SK-N-SH treated with all-trans-retinoic acid at 6 μM for 48 hours (cell line): ENCODE results near the gene SCYL1.

Experiments
- ATAC-seq: fragments of 200-7000 bp; cut with Tn5 transposase; 3 replicates; pipeline ENCODE4 v1.9.1; 2020; ENCODE audit warnings: mild to moderate bottlenecking, moderate library complexity
- ARNTL ChIP-seq: fragments of 450-650 bp; formaldehyde crosslinking; IDR thresholded peaks from 2 replicates; pipeline ENCODE4 v1.5.0; 2020; ENCODE audit warnings: low read depth, mild to moderate bottlenecking, moderate library complexity, borderline replicate concordance
- BACH2 ChIP-seq: fragments of 250-450 bp; sonication (Bioruptor Pico); IDR thresholded peaks from 2 replicates; pipeline ENCODE4 v1.9.0; 2021; ENCODE audit warnings: mild to moderate bottlenecking, borderline replicate concordance
- CSRNP3 ChIP-seq: fragments of 250-450 bp; sonication (Bioruptor Pico); IDR thresholded peaks from 2 replicates; pipeline ENCODE4 v1.5.1; 2021; ENCODE audit warnings: mild to moderate bottlenecking, moderate library complexity
- ESRRG ChIP-seq: fragments of 250-450 bp; sonication (Bioruptor Pico); IDR thresholded peaks from 2 replicates; pipeline ENCODE4 v1.6.1; 2021; ENCODE audit warnings: mild to moderate bottlenecking
- GLIS3 ChIP-seq: fragments of 250-450 bp; sonication (Bioruptor Pico); IDR thresholded peaks from 2 replicates; pipeline ENCODE4 v1.5.0; 2020; ENCODE audit warnings: mild to moderate bottlenecking, moderate library complexity
- ISL1 ChIP-seq: fragments of 250-450 bp; sonication (Bioruptor Pico); IDR thresholded peaks from 2 replicates; pipeline ENCODE4 v2.1.2; 2022; ENCODE audit warnings: mild to moderate bottlenecking, moderate library complexity
- OSR1 ChIP-seq: fragments of 250-450 bp; sonication (Bioruptor Pico); IDR thresholded peaks from 2 replicates; pipeline ENCODE4 v1.8.0; 2022; ENCODE audit warnings: moderate library complexity, mild to moderate bottlenecking, inconsistent platforms
- PATZ1 ChIP-seq: fragments of 250-450 bp; sonication (Bioruptor Pico); IDR thresholded peaks from 2 replicates; pipeline ENCODE4 v1.8.0; 2020; ENCODE audit warnings: mild to moderate bottlenecking, moderate library complexity, borderline replicate concordance
- PPARA ChIP-seq: fragments of 250-450 bp; sonication (Bioruptor Pico); IDR thresholded peaks from 2 replicates; pipeline ENCODE4 v1.5.0; 2020; ENCODE audit warnings: mild to moderate bottlenecking, borderline replicate concordance
- RARB ChIP-seq: fragments of 250-450 bp; sonication (Bioruptor Pico); IDR thresholded peaks from 2 replicates; pipeline ENCODE4 v1.8.0; 2021; ENCODE audit warnings: mild to moderate bottlenecking, moderate library complexity
- SNAI2 ChIP-seq: fragments of 250-450 bp; sonication (Bioruptor Pico); IDR thresholded peaks from 2 replicates; pipeline ENCODE4 v1.5.0; 2020; ENCODE audit warnings: mild to moderate bottlenecking, moderate library complexity
- TOX ChIP-seq: fragments of 250-450 bp; sonication (Bioruptor Pico); IDR thresholded peaks from 2 replicates; pipeline ENCODE4 v1.8.0; 2021; ENCODE audit warnings: mild to moderate bottlenecking, moderate library complexity, borderline replicate concordance
- ZFP3 ChIP-seq: fragments of 250-450 bp; sonication (Bioruptor Pico); IDR thresholded peaks from 2 replicates; pipeline ENCODE4 v1.5.0; 2020; ENCODE audit warnings: mild to moderate bottlenecking, moderate library complexity
- ZNF70 ChIP-seq: fragments of 450-650 bp; formaldehyde crosslinking; IDR thresholded peaks from 2 replicates; pipeline ENCODE4 v1.5.0; 2020; ENCODE audit warnings: mild to moderate bottlenecking, moderate library complexity
- ZNF8 ChIP-seq: fragments of 450-650 bp; formaldehyde crosslinking; IDR thresholded peaks from 2 replicates; pipeline ENCODE4 v1.5.0; 2020; ENCODE audit warnings: mild to moderate bottlenecking, moderate library complexity
- TF ChIP-seq, protein P1 (sequence below): fragments of 250-450 bp; sonication (Bioruptor Pico); IDR thresholded peaks from 2 replicates; pipeline ENCODE4 v1.5.0; 2020; ENCODE audit warnings: mild to moderate bottlenecking, moderate library complexity
- TF ChIP-seq, protein P2 (sequence below): fragments of 250-450 bp; sonication (Bioruptor Pico); IDR thresholded peaks from 2 replicates; pipeline ENCODE4 v1.8.0; 2021; ENCODE audit warnings: low read depth, mild to moderate bottlenecking, moderate library complexity, borderline replicate concordance

Gene SCYL1

GRCh38 chr11:65478388-65479183 lies 46.3 kb upstream of the SCYL1 start:
- TF ChIP-seq, protein P1, sequence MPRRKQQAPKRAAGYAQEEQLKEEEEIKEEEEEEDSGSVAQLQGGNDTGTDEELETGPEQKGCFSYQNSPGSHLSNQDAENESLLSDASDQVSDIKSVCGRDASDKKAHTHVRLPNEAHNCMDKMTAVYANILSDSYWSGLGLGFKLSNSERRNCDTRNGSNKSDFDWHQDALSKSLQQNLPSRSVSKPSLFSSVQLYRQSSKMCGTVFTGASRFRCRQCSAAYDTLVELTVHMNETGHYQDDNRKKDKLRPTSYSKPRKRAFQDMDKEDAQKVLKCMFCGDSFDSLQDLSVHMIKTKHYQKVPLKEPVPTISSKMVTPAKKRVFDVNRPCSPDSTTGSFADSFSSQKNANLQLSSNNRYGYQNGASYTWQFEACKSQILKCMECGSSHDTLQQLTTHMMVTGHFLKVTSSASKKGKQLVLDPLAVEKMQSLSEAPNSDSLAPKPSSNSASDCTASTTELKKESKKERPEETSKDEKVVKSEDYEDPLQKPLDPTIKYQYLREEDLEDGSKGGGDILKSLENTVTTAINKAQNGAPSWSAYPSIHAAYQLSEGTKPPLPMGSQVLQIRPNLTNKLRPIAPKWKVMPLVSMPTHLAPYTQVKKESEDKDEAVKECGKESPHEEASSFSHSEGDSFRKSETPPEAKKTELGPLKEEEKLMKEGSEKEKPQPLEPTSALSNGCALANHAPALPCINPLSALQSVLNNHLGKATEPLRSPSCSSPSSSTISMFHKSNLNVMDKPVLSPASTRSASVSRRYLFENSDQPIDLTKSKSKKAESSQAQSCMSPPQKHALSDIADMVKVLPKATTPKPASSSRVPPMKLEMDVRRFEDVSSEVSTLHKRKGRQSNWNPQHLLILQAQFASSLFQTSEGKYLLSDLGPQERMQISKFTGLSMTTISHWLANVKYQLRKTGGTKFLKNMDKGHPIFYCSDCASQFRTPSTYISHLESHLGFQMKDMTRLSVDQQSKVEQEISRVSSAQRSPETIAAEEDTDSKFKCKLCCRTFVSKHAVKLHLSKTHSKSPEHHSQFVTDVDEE (CRISPR knock-in tag): no peak
- TF ChIP-seq CSRNP3 (CRISPR knock-in tag) (no peak), PATZ1 (CRISPR knock-in tag) (no peak), TOX (CRISPR knock-in tag) (no peak), SNAI2 (CRISPR knock-in tag) (no peak), ZNF70 (no peak), ZNF8 (CRISPR knock-in tag) (no peak)
- TF ChIP-seq, protein P2, sequence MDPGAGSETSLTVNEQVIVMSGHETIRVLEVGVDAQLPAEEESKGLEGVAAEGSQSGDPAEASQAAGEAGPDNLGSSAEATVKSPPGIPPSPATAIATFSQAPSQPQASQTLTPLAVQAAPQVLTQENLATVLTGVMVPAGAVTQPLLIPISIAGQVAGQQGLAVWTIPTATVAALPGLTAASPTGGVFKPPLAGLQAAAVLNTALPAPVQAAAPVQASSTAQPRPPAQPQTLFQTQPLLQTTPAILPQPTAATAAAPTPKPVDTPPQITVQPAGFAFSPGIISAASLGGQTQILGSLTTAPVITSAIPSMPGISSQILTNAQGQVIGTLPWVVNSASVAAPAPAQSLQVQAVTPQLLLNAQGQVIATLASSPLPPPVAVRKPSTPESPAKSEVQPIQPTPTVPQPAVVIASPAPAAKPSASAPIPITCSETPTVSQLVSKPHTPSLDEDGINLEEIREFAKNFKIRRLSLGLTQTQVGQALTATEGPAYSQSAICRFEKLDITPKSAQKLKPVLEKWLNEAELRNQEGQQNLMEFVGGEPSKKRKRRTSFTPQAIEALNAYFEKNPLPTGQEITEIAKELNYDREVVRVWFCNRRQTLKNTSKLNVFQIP (CRISPR knock-in tag): no peak
- ATAC-seq: no peak

GRCh38 chr11:65479184-65480145 lies 45.4 kb upstream of the SCYL1 start:
- peak; percentile 63 for ATAC-seq
- TF ChIP-seq PATZ1 (CRISPR knock-in tag) (peak; percentile 44; the same call in 1 of the 2 replicates), ZFP3 (peak; percentile 63; the same call in 1 of the 2 replicates), ZNF70 (no peak), GLIS3 (no peak), ESRRG (CRISPR knock-in tag) (no peak), RARB (CRISPR knock-in tag) (no peak)
- TF ChIP-seq, protein P2 (CRISPR knock-in tag): no peak

DNA sequence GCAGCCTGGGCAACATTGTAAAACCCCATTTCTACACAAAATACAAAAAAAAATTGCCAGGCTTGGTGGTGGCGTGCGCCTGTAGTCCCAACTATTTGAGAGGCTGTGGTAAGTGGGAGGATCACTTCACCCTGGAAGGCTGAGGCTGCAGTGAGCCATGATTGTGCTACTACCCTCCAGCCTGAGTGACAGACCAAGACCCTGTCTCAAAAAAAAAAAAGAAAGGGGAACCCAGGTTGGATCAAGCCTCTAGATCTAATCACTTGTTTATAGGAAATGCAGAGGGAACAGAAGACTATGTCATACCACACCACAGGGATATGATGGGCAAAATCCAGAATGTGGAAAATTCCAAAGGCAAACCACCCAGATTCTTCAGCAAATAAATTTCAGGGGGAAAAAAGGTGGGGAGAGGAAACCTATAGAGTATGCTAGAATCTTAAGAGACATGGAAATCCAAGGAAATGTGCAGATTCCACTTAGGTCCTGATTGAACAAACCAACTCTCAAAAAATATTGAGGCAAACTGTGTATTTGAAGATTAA lies 42.5 kb upstream of the SCYL1 start:
- no peak for ATAC-seq
- no peak for TF ChIP-seq ARNTL (CRISPR knock-in tag)
- TF ChIP-seq PPARA (CRISPR knock-in tag): no peak
- TF ChIP-seq CSRNP3 (CRISPR knock-in tag): no peak
- no peak for TF ChIP-seq ZNF8 (CRISPR knock-in tag)
- TF ChIP-seq, protein P1 (CRISPR knock-in tag): no peak
- TF ChIP-seq BACH2 (CRISPR knock-in tag): no peak
- TF ChIP-seq RARB (CRISPR knock-in tag): no peak
- TF ChIP-seq OSR1 (CRISPR knock-in tag): no peak
- no peak for TF ChIP-seq ISL1 (CRISPR knock-in tag)
